BLaER1 treated with 17β-estradiol and CSF1 and Interleukin-3, amounts not matched to agents 10 nM and 100 nM (cell line): ENCODE results near the gene HORMAD2.
A peak's percentile ranks its signal among the peaks of the same experiment; 100 is the strongest.

ENCODE experiments used
- H3K27ac ChIP-seq, 11 experiments: shearing (Covaris generic); formaldehyde crosslinking; 2 replicates each; pipeline ENCODE4 v1.8.1; 2022
- H3K27me3 ChIP-seq, 11 experiments: shearing (Covaris generic); formaldehyde crosslinking; 2 replicates each; pipeline ENCODE4 v1.8.1; 2022
- H3K36me3 ChIP-seq, 11 experiments: shearing (Covaris generic); formaldehyde crosslinking; 2 replicates each; pipeline ENCODE4 v1.8.1; 2022
- H3K4me1 ChIP-seq, 10 experiments: shearing (Covaris generic); formaldehyde crosslinking; 2 replicates each; pipeline ENCODE4 v1.8.1; 2022
- H3K4me2 ChIP-seq, 11 experiments: shearing (Covaris generic); formaldehyde crosslinking; 2 replicates each; pipeline ENCODE4 v1.8.1; 2022
- H3K4me3 ChIP-seq, 10 experiments: shearing (Covaris generic); formaldehyde crosslinking; 2 replicates each; pipeline ENCODE4 v1.8.1; 2022
- H3K9ac ChIP-seq, 11 experiments: shearing (Covaris generic); formaldehyde crosslinking; 2 replicates each; pipeline ENCODE4 v1.8.1; 2022
- H3K9me3 ChIP-seq, 11 experiments: shearing (Covaris generic); formaldehyde crosslinking; replicated peaks in 1 of 11; 2 replicates each; pipeline ENCODE4 v1.8.1; 2022
- H4K20me1 ChIP-seq, 11 experiments: shearing (Covaris generic); formaldehyde crosslinking; 2 replicates each; pipeline ENCODE4 v1.8.1; 2022
- Cebpa-rat ChIP-seq, 11 experiments: shearing (Covaris generic); IDR thresholded peaks; 2 replicates each; pipeline ENCODE4 v1.8.1; 2022

HORMAD2 gene

DNA sequence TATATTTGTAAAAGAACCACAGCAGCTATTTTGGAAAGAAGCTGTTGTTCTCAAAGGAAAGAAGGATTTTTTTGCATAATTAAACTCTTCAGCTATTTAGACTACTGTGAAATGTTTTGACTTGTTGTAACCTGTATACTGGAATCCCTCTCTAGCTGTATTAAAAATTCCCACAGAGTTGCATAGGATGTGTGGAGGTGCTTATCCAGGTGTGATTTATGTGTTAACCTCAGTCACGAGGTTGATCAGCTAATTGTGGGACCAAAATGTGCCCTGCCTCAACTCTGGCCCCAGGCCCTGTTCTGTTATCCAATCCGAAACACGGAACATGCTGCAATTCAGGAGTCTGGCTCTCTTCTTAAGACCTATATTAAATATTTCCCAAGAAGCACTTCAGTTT is 96.2 kb downstream of the HORMAD2 start:
- Histone ChIP-seq H3K9ac (no peak overlapping the region), H3K9me3 (no peaks in the 10 kb centered on the region), H3K4me3 (no peak overlapping the region), H3K36me3 (no peaks in the 10 kb centered on the region), H3K4me2 (no peak overlapping the region), H4K20me1 (no peaks in the 10 kb centered on the region), H3K27me3 (no peaks in the 10 kb centered on the region), H3K4me1 (peaks cover 0 to 6% (median 0%) of the 10 kb centered on the region in 10 experiments; a peak in 2 of 20 replicates), H3K27ac (no peak overlapping the region)
- no peak for TF ChIP-seq Cebpa-rat (IDR thresholded peaks at IDR 0.05)

DNA sequence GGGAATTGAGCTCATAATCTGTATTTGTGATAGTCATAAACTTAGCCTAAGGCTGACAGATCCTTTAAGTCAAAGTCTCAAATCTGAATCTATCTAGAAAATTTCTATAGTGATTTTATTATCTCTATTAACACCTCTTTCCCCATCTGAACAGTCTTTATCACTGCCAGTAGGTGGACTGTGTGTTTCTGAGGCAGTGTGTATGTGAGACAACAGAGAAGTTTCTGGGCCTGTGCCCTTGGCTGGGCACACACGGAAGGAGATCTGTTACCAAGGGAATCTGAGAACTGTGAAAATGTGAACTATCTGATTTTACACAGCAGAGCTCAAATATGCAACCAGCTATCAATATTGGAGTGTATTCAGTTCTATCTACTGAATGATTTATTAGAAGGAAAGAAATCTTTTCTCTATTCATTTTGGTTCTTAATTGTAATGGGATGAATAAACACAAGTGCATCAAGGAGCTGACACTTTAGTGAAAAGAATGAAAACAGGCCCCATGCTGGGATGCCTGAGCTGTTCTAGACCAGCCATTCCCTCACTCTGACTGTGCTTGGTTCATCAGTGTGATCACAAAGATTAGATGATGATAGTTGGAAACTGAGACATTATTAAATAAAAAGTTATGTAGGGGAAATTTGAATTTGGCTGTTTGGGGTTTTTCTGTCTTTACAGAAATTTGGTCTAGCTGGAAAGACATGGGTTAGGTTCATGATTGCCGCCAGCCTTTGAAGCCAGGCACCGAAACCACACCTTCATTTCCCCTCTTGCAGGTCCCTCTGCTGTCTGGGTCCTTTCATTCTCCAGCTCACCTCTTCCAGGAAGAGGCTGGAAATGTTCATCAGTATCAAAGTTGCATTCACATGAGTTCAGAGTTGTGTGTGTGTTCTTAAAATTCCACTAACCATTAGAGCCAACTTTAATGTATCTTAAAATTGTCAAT is 98.2 kb downstream of the HORMAD2 start:
- H3K4me1 ChIP-seq: peaks cover 0 to 7% (median 0%) of the 10 kb centered on the region in 10 experiments; a peak in 5 of 20 replicates
- H3K27ac ChIP-seq: no peak overlapping the region
- no peaks in the 10 kb centered on the region for H3K36me3 ChIP-seq
- H3K27me3 ChIP-seq: no peaks in the 10 kb centered on the region
- no peak for TF ChIP-seq Cebpa-rat (IDR thresholded peaks at IDR 0.05)
- no peak overlapping the region for H3K4me2 ChIP-seq
- no peaks in the 10 kb centered on the region for H3K9me3 ChIP-seq
- no peak overlapping the region for H3K4me3 ChIP-seq
- no peak overlapping the region for H3K9ac ChIP-seq
- H4K20me1 ChIP-seq: no peaks in the 10 kb centered on the region

DNA sequence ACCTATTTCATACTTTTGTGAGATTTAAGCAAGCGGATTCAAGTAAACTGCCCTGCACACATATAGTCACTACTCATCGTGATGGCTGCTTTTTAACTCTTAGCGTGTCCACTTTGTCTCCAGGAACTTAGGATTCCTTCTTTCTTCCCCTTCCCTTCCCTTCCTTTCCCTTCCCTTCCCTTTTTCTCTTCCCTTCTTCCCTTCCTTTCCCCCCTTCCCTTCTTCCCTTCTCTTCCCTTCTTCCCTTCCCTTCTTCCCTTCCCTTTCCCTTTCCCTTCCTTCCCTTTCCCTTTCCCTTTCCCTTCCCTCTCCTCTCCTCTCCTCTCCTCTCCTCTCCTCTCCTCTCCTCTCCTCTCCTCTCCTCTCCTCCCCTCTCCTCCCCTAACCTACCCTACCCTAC is 100.4 kb downstream of the HORMAD2 start:
- H3K27me3 ChIP-seq: no peaks in the 10 kb centered on the region
- H3K4me3 ChIP-seq: no peak overlapping the region
- peaks cover 0 to 16% (median 3%) of the 10 kb centered on the region in 10 experiments; a peak in 6 of 20 replicates for H3K4me1 ChIP-seq
- H3K9ac ChIP-seq: no peak overlapping the region
- H3K9me3 ChIP-seq: no peaks in the 10 kb centered on the region
- TF ChIP-seq Cebpa-rat (IDR thresholded peaks at IDR 0.05): no peak
- H3K4me2 ChIP-seq: no peak overlapping the region
- no peak overlapping the region for H3K27ac ChIP-seq
- no peaks in the 10 kb centered on the region for H4K20me1 ChIP-seq
- no peaks in the 10 kb centered on the region for H3K36me3 ChIP-seq

DNA sequence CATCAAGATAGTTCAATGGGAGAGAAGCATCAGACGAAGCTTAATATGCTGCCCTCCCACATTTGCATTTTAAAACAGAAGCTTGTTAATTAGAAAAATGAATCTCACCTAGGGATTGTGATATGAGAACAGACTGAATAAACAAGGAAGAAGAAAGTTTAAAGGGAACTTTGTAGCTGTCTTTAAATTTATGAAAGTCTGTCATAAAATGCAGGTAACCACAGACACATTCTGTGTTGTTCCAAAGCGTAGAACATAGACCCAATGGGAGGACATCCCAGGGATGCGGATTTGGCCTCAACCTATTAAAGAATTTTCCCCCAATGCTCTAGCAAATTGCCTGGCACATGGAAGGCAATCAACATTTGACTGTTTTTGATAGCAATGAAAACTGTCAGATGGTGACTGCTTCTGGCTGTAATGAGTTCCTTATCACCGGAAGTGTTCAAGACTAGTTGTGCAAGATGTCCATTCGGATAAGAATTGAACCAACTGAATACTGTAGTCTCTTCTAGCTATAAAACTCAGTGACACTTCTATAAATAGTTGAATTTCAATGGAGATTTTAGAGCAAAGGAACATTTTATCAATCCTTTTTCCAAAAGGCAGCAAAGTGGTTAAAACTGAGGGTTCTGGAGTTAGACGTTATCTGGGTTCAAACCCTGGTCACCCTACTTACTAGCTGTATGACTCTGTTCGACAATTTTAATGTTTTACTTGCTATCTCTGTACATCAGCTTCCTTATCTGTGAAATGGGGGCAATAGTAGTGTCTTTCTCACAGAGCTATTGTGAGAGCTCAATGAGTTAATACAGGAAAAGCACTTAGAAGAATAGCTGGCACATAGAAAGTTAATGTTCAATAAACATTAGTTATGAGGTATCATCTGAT is 101.4 kb downstream of the HORMAD2 start:
- H3K9me3 ChIP-seq: no peaks in the 10 kb centered on the region
- no peak overlapping the region for H3K4me2 ChIP-seq
- H3K4me3 ChIP-seq: no peak overlapping the region
- no peak for TF ChIP-seq Cebpa-rat (IDR thresholded peaks at IDR 0.05)
- H3K9ac ChIP-seq: no peak overlapping the region
- H4K20me1 ChIP-seq: no peaks in the 10 kb centered on the region
- H3K27ac ChIP-seq: no peak overlapping the region
- no peaks in the 10 kb centered on the region for H3K27me3 ChIP-seq
- H3K4me1 ChIP-seq: peaks cover 0 to 16% (median 0%) of the 10 kb centered on the region in 10 experiments; a peak in 5 of 20 replicates
- no peaks in the 10 kb centered on the region for H3K36me3 ChIP-seq

DNA sequence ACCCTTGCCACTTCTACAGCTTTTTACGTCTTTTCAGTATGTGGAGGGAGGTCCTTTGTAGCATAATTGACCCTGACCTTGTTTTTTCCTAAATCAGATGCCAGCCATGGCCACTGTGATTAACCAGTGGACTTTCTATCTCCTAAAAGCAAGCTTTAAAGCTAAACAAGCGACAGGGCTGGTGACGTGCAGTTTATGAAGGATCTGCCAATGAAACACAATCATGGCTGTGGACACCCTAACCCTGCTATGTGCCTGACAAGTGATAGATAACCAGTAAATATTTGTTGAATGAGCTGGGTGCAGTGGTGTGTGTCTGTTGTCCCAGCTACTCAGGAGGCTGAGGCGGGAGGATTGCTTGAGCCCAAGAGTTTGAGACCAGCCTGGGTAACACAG is 102.1 kb downstream of the HORMAD2 start:
- H3K4me2 ChIP-seq: no peak overlapping the region
- H3K4me3 ChIP-seq: no peak overlapping the region
- peaks cover 0 to 16% (median 0%) of the 10 kb centered on the region in 10 experiments; a peak in 5 of 20 replicates for H3K4me1 ChIP-seq
- no peaks in the 10 kb centered on the region for H4K20me1 ChIP-seq
- H3K36me3 ChIP-seq: no peaks in the 10 kb centered on the region
- H3K9ac ChIP-seq: no peak overlapping the region
- no peak overlapping the region for H3K27ac ChIP-seq
- TF ChIP-seq Cebpa-rat (IDR thresholded peaks at IDR 0.05): no peak
- no peaks in the 10 kb centered on the region for H3K9me3 ChIP-seq
- H3K27me3 ChIP-seq: no peaks in the 10 kb centered on the region

DNA sequence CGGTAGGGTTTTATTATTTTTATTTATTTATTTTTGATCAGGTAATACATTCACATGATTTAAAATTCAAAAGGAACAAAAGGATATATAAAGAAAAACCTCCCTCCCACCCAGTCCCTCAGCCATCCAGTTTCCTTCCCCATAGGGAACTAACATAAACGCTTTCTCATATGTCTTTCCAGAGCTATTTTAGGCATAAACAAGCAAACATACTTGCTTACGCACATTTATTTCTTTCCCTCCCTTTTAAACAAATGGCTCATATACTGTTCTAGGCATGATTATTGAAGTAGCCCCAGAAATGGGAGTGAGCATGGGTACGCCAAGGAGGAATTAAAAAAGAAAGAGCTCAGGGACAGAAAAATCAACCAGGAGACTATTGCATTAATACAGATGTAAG is 102.6 kb downstream of the HORMAD2 start:
- Histone ChIP-seq H3K27ac (no peak overlapping the region), H3K9me3 (no peaks in the 10 kb centered on the region), H3K4me2 (peak overlapping the region in 2 of 11 experiments; percentile 17 to 30; a peak in 1 of 22 replicates), H3K9ac (no peak overlapping the region), H3K4me3 (no peak overlapping the region), H3K27me3 (no peaks in the 10 kb centered on the region), H3K4me1 (peaks cover 0 to 16% (median 0%) of the 10 kb centered on the region in 10 experiments; a peak in 5 of 20 replicates), H4K20me1 (no peaks in the 10 kb centered on the region), H3K36me3 (no peaks in the 10 kb centered on the region)
- TF ChIP-seq Cebpa-rat (IDR thresholded peaks at IDR 0.05): no peak

DNA sequence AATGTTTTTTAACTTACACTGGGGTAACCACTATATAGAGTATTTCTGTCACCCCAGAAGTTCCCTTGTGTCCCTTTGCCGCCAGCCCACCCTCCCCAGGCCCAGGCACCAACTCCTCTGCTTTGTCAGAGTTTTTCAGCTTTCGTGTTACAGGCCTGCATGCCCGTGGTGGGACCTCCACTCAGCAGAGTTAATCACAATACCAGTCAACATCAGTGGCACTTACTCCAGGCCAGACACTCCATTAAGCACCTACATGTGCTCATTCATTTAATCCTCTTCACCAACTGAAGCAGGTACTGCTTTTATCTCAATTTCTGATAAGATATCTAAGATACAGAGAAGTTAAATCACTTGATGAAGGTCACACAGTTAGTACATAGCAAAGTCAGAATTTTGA is 103.0 kb downstream of the HORMAD2 start:
- no peak overlapping the region for H3K4me3 ChIP-seq
- no peak for TF ChIP-seq Cebpa-rat (IDR thresholded peaks at IDR 0.05)
- H3K9me3 ChIP-seq: no peaks in the 10 kb centered on the region
- H4K20me1 ChIP-seq: no peaks in the 10 kb centered on the region
- H3K4me2 ChIP-seq: peak overlapping the region in 2 of 11 experiments; percentile 17 to 30; a peak in 2 of 22 replicates
- no peaks in the 10 kb centered on the region for H3K36me3 ChIP-seq
- H3K9ac ChIP-seq: no peak overlapping the region
- no peaks in the 10 kb centered on the region for H3K27me3 ChIP-seq
- no peak overlapping the region for H3K27ac ChIP-seq
- H3K4me1 ChIP-seq: peaks cover 0 to 16% (median 0%) of the 10 kb centered on the region in 10 experiments; a peak in 5 of 20 replicates

DNA sequence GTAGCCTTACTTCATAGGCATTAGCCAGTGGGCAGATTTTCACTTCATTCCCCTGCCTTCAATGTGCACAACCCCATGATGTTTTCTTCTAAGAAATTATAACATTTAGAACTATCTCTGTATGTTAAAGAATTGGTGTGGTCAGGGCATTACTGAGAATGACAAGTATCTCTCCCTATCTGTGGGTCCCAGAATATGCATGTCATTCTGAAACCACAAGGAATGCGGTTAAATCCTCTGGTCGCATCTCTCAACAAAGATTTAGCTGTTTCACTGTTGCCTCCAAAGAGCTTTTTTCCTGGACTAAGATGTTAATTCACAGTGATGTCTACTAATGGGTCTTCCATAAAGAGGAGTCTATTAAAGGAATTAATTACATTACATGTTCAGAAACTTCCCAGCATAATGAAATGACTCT is 103.6 kb downstream of the HORMAD2 start:
- Histone ChIP-seq H3K4me2 (peak overlapping the region in 5 of 11 experiments; percentile 5 to 30 (median 11); a peak in 5 of 22 replicates), H3K27me3 (no peaks in the 10 kb centered on the region), H3K36me3 (no peaks in the 10 kb centered on the region), H3K9ac (no peak overlapping the region), H3K9me3 (no peaks in the 10 kb centered on the region), H3K4me1 (peaks cover 0 to 16% (median 0%) of the 10 kb centered on the region in 10 experiments; a peak in 5 of 20 replicates), H4K20me1 (no peaks in the 10 kb centered on the region), H3K4me3 (no peak overlapping the region), H3K27ac (no peak overlapping the region)
- no peak for TF ChIP-seq Cebpa-rat (IDR thresholded peaks at IDR 0.05)

DNA sequence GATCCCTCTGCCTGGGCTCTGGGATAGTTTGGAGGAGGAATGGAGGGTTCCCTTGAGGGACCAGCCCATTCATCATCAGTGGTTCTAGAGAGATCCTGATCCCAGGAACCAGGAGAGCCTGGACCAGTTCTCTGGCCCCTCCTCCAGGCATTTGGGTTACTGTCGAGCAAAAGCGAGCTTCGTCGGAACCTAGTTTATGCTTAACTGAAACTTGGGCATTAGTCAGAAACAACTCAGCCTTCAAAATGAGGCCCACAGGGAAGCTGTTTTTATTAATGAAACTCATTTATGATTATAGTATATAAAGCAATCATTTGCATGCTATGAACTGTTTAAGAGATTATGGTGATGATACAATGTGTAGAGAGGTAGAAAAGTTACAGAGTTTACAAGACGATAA is 104.9 kb downstream of the HORMAD2 start:
- no peak overlapping the region for H3K4me3 ChIP-seq
- no peaks in the 10 kb centered on the region for H3K27me3 ChIP-seq
- no peak overlapping the region for H3K9ac ChIP-seq
- no peak for TF ChIP-seq Cebpa-rat (IDR thresholded peaks at IDR 0.05)
- H3K36me3 ChIP-seq: no peaks in the 10 kb centered on the region
- H3K27ac ChIP-seq: no peak overlapping the region
- H3K9me3 ChIP-seq: no peaks in the 10 kb centered on the region
- H3K4me2 ChIP-seq: no peak overlapping the region
- H3K4me1 ChIP-seq: peaks cover 0 to 17% (median under 1%) of the 10 kb centered on the region in 10 experiments; a peak in 7 of 20 replicates
- no peaks in the 10 kb centered on the region for H4K20me1 ChIP-seq
